ENCODE results near the gene GALM.

DNA sequence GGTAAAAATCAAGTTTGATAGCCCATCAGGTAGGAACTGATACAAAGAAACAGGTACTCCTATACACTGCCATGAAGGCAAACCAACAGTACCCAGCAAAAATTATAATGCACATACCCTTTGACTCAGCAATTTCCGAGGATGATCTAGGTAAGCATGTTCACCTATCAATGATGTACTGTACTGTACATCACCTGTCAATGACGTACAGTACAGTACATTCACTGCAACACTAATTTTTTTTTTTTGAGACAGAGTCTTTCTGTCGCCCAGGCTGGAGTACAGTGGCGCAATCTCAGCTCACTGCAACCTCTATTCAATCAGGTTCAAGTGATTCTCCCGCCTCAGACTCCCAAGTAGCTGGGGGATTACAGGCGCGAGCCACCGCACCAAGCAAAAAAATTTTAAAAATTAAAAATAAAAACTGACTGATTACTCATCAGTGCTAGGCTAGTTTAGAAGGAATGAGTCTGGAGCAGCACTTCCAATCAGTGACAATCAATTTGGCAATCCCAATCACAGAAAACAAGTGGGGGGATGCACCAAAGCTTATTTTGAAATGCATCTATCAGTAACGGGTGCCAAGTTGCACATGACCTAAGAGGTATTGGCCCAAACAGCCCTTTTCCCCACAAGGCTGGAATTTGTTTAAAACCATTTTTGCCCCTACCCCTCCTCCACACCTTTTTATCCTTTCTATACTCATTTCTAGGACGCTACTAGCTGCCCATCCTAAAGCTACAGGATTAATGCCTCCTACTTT is 77.1 kb downstream of the GALM start:
- TF ChIP-seq KDM1A (CRISPR knock-in tag; IDR thresholded peaks at IDR 0.05) (no peak), CEBPB (IDR thresholded peaks at IDR 0.05; ENCODE audit: borderline replicate concordance, low read depth, low read length) (peak; percentile 52; the same call in 1 of the 2 replicates), POLR2AphosphoS5 (IDR thresholded peaks at IDR 0.05; ENCODE audit: low read depth, low read length) (no peak), JUN (CRISPR knock-in tag; IDR thresholded peaks at IDR 0.05) (no peak), HCFC1 (IDR thresholded peaks at IDR 0.05; ENCODE audit: low read depth, low read length) (no peak), ZNF724P (CRISPR knock-in tag; IDR thresholded peaks at IDR 0.05; ENCODE audit: borderline replicate concordance) (no peak), NFYC (CRISPR knock-in tag; IDR thresholded peaks at IDR 0.05) (no peak), ZNF296 (CRISPR knock-in tag; conservative IDR thresholded peaks at IDR 0.05) (no peak), ZSCAN9 (CRISPR knock-in tag; IDR thresholded peaks at IDR 0.05; ENCODE audit: borderline replicate concordance) (no peak), ZNF282 (IDR thresholded peaks at IDR 0.05; ENCODE audit: partially characterized antibody) (no peak)
- TF ChIP-seq, protein P1, sequence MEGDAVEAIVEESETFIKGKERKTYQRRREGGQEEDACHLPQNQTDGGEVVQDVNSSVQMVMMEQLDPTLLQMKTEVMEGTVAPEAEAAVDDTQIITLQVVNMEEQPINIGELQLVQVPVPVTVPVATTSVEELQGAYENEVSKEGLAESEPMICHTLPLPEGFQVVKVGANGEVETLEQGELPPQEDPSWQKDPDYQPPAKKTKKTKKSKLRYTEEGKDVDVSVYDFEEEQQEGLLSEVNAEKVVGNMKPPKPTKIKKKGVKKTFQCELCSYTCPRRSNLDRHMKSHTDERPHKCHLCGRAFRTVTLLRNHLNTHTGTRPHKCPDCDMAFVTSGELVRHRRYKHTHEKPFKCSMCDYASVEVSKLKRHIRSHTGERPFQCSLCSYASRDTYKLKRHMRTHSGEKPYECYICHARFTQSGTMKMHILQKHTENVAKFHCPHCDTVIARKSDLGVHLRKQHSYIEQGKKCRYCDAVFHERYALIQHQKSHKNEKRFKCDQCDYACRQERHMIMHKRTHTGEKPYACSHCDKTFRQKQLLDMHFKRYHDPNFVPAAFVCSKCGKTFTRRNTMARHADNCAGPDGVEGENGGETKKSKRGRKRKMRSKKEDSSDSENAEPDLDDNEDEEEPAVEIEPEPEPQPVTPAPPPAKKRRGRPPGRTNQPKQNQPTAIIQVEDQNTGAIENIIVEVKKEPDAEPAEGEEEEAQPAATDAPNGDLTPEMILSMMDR (CRISPR knock-in tag; IDR thresholded peaks at IDR 0.05): no peak
- TF ChIP-seq, protein P2, sequence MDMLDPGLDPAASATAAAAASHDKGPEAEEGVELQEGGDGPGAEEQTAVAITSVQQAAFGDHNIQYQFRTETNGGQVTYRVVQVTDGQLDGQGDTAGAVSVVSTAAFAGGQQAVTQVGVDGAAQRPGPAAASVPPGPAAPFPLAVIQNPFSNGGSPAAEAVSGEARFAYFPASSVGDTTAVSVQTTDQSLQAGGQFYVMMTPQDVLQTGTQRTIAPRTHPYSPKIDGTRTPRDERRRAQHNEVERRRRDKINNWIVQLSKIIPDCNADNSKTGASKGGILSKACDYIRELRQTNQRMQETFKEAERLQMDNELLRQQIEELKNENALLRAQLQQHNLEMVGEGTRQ (IDR thresholded peaks at IDR 0.05; ENCODE audit: low read depth, low read length): no peak
- TF ChIP-seq, protein P2 (CRISPR knock-in tag; IDR thresholded peaks at IDR 0.05; ENCODE audit: borderline replicate concordance): no peak

Measured in HepG2 (cell line).